ENCODE data around the gene RIPK1.

The RIPK1 gene

DNA sequence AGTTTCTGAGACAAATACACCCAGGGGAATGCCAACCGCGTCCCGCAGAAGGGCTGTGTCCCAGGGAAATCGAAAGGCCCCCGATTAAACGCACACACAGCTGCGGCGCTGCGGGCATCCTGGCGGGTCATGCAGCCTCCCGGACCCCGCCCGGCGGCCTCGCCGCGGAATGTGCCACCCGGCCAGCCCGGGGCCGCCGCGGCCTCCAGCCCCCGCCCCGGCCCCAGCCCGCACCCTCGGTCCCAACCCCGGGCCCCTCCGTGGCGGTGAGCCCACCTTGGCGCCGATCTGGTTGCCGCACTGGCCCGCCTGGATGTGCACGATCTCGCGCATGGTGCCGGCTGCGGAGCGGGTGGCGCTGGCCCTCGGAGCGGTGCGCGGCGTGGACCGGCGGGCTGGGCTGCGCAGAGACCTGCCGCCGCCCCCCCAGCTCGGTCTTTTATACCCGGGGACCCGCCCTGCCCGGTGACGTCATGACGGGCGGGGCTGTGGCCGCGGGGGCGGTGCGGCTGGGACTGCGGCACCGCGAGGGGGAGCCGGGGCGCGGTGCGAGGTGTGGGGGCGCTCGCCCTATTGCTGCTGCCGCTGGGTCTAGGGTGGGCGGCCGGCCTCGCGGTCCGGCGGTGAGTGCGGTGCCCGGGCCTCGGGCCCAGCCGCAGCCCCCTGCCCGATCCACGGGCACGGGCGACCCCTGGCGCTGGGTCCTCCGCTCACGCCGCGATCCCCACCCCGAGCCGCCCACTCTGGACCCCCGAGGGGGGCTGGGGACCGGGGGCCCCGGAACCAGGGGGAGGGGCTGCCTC, 89.0 kb downstream of the RIPK1 start, which contains the start of gene TUBB2A:
TSS of gene TUBB2A (minus strand) at position 414 of the 803 bp plus-strand sequence. CDS start at position 333, 81 bp downstream.
- Histone ChIP-seq H3K36me3 (ENCODE audit: insufficient read depth, low read length) (no peaks in the 10 kb centered on the region), H3K4me1 (ENCODE audit: insufficient read depth, low read length) (peaks cover 25% of the 10 kb centered on the region), H3K79me2 (ENCODE audit: insufficient read depth, low read length) (no peaks in the 10 kb centered on the region), H4K20me1 (ENCODE audit: insufficient read depth, low read length) (no peaks in the 10 kb centered on the region), H3K27ac (ENCODE audit: low read length) (no peak within 1 kb of the TSS; the same call in 1 of the 2 replicates), H3K9me3 (ENCODE audit: insufficient read depth, low read length, severe bottlenecking) (no peaks in the 10 kb centered on the region), H3K9ac (ENCODE audit: low read depth, low read length) (peak within 1 kb of the TSS; percentile 63), H2AFZ (ENCODE audit: low read depth, low read length) (peak within 1 kb of the TSS; percentile 73), H3K4me2 (ENCODE audit: insufficient read depth, low read length) (peak within 1 kb of the TSS; percentile 96), H3K4me3 (ENCODE audit: low read depth in 1 of 2, low read length in 2 of 2) (peak within 1 kb of the TSS; percentile 39 to 65; a peak in 3 of 4 replicates), H3K27me3 (ENCODE audit: insufficient read depth, low read length, poor library complexity) (peaks cover 39% of the 10 kb centered on the region)
- TF ChIP-seq EZH2 (IDR thresholded peaks at IDR 0.05; ENCODE audit: borderline replicate concordance, low read depth, low read length, severe bottlenecking): no peak
- TF ChIP-seq, protein P1, sequence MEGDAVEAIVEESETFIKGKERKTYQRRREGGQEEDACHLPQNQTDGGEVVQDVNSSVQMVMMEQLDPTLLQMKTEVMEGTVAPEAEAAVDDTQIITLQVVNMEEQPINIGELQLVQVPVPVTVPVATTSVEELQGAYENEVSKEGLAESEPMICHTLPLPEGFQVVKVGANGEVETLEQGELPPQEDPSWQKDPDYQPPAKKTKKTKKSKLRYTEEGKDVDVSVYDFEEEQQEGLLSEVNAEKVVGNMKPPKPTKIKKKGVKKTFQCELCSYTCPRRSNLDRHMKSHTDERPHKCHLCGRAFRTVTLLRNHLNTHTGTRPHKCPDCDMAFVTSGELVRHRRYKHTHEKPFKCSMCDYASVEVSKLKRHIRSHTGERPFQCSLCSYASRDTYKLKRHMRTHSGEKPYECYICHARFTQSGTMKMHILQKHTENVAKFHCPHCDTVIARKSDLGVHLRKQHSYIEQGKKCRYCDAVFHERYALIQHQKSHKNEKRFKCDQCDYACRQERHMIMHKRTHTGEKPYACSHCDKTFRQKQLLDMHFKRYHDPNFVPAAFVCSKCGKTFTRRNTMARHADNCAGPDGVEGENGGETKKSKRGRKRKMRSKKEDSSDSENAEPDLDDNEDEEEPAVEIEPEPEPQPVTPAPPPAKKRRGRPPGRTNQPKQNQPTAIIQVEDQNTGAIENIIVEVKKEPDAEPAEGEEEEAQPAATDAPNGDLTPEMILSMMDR (IDR thresholded peaks at IDR 0.05; ENCODE audit: borderline replicate concordance, extremely low read depth, low read length, poor library complexity, severe bottlenecking): peak; percentile 53
- ATAC-seq (ENCODE audit: insufficient read depth, low read depth) (peak; percentile 85), DNase-seq (peak; percentile 76)

DNA sequence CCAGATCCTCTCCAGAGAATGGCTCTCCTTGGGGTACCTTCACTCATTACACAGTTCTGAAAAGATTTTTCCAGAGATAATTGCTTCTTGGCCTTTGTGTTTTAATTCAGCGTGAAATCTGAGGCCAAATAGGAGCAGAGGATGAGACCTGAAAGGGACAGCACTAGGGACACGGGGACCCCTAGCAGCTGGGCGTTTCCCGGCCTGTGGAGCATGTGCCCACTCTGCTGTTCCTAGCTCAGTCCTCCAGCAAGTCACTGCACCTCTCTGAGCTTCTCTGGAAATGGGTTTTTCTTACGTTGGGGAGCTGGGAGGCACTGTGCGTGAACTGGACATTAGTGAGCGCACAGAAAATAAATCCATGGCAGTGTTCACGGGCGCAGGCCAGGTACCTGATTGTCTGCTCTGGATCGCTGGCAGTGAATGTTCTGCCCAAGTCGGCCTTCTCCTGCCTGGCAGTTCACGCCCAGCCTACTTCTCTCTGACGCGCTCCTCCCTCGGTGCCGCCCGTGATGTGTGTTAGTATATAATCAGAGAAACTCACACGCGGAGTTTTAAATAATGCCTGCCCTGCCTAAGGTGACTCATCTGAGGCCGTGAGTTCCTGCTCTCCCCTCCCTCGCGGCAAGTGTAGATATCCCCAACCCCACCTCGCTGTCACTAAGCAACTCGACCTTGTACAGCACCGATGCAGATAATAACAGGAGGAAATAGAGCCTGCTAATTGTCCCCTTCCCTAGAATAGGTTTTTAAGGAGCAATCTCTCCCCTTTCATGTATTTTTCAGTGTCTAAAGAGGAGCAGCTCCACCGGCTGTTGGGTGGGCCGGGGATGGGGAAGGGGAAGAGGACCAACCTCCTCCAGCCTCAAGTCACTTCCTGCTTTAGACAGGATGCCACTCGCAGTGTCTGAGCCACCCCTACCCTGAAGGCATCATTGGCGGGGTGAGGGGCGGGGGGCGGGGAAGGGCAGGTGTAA, 91.8 kb downstream of the RIPK1 start:
- Histone ChIP-seq H3K79me2 (ENCODE audit: insufficient read depth, low read length) (no peaks in the 10 kb centered on the region), H3K27ac (ENCODE audit: low read length) (no peak overlapping the region), H3K27me3 (ENCODE audit: insufficient read depth, low read length, poor library complexity) (peaks cover 63% of the 10 kb centered on the region), H3K36me3 (ENCODE audit: insufficient read depth, low read length) (no peaks in the 10 kb centered on the region), H2AFZ (ENCODE audit: low read depth, low read length) (no peak overlapping the region), H4K20me1 (ENCODE audit: insufficient read depth, low read length) (no peaks in the 10 kb centered on the region), H3K4me1 (ENCODE audit: insufficient read depth, low read length) (peaks cover 38% of the 10 kb centered on the region), H3K4me2 (ENCODE audit: insufficient read depth, low read length) (no peak overlapping the region), H3K9ac (ENCODE audit: low read depth, low read length) (no peak overlapping the region), H3K4me3 (ENCODE audit: low read depth in 1 of 2, low read length in 2 of 2) (no peak overlapping the region), H3K9me3 (ENCODE audit: insufficient read depth, low read length, severe bottlenecking) (no peaks in the 10 kb centered on the region)
- DNase-seq: peak; percentile 9
- ATAC-seq (ENCODE audit: insufficient read depth, low read depth): no peak
- TF ChIP-seq, protein P1 (IDR thresholded peaks at IDR 0.05; ENCODE audit: borderline replicate concordance, extremely low read depth, low read length, poor library complexity, severe bottlenecking): no peak
- no peak for TF ChIP-seq EZH2 (IDR thresholded peaks at IDR 0.05; ENCODE audit: borderline replicate concordance, low read depth, low read length, severe bottlenecking)

DNA sequence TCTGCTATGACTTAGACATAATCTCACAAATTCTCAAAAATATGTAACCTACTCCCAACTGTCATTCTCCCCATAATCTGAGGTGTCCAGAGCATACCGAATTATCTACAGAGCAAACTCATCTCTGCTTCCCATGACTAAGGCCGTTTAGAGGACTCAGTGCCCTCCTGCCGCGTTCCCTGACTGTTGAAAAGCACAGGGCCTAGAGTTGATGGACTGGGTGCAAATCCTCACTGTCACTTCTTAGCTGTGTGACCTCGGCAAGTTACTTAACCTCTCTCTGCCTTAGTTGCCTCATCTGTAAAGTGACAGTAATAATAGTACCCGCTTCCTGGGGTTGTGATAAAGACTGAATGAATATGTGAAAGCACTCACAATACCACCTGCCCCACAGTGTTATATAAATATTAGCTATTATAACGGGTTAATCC, 93.8 kb downstream of the RIPK1 start:
- peaks cover 31% of the 10 kb centered on the region for H3K4me1 ChIP-seq (ENCODE audit: insufficient read depth, low read length)
- peaks cover 69% of the 10 kb centered on the region for H3K27me3 ChIP-seq (ENCODE audit: insufficient read depth, low read length, poor library complexity)
- no peaks in the 10 kb centered on the region for H3K36me3 ChIP-seq (ENCODE audit: insufficient read depth, low read length)
- no peaks in the 10 kb centered on the region for H3K79me2 ChIP-seq (ENCODE audit: insufficient read depth, low read length)
- DNase-seq (no peak), ATAC-seq (ENCODE audit: insufficient read depth, low read depth) (no peak)
- no peak overlapping the region for H3K27ac ChIP-seq (ENCODE audit: low read length)
- H3K9me3 ChIP-seq (ENCODE audit: insufficient read depth, low read length, severe bottlenecking): no peaks in the 10 kb centered on the region
- no peaks in the 10 kb centered on the region for H4K20me1 ChIP-seq (ENCODE audit: insufficient read depth, low read length)
- TF ChIP-seq, protein P1 (IDR thresholded peaks at IDR 0.05; ENCODE audit: borderline replicate concordance, extremely low read depth, low read length, poor library complexity, severe bottlenecking): no peak
- peak; percentile 5 for TF ChIP-seq EZH2 (IDR thresholded peaks at IDR 0.05; ENCODE audit: borderline replicate concordance, low read depth, low read length, severe bottlenecking)
- H2AFZ ChIP-seq (ENCODE audit: low read depth, low read length): no peak overlapping the region
- H3K9ac ChIP-seq (ENCODE audit: low read depth, low read length): no peak overlapping the region
- no peak overlapping the region for H3K4me2 ChIP-seq (ENCODE audit: insufficient read depth, low read length)
- no peak overlapping the region for H3K4me3 ChIP-seq (ENCODE audit: low read depth in 1 of 2, low read length in 2 of 2)
